ENCODE results near the gene COA1.
"Not testable (repeated sequence)": the region's sequence is repeated elsewhere in the genome, so short reads cannot be mapped to it uniquely, and the experiment has no call there.

Gene COA1

DNA sequence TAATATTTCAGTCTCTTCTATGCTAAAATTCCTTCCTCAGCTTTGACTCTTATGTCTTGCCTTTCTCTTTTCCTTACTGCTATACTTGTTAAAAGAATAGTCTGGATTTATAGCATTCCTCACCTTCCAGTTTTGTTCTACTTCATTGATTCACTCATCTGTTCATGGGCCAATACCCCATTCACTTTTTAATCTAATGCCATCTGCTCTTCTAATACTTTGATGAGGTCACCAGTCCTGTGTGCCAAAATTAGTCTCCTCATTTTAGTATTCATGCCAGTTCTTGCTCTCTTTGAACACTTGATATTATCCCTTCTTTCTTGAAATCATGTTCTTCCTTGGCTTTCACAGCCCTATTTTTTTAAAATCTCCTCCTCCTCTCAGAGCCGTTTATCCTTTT, 127.1 kb downstream of the COA1 start:
- in situ Hi-C loops (cut with MboI; ENCODE audit: low sequenced_read_pairs), result no loop called here

DNA sequence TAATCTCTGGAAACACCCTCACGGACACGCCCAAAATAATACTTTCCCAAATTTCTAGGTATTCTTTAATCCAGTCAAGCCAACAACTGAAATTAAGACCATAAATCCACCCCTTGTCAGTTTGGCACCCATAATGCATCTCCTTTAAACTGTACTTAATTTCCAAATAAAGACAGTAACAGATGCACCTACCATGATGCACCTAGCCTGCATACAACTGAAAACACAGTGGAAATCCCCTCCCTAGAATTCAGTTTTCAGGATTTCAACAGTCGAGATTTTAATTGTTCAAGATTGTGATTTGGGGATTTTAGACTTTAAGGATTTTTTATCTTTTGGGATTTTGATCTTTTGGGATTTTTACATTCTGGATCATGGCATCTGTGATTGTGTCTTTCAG, 129.3 kb downstream of the COA1 start:
- in situ Hi-C loops (cut with MboI; ENCODE audit: low sequenced_read_pairs), result no loop called here

DNA sequence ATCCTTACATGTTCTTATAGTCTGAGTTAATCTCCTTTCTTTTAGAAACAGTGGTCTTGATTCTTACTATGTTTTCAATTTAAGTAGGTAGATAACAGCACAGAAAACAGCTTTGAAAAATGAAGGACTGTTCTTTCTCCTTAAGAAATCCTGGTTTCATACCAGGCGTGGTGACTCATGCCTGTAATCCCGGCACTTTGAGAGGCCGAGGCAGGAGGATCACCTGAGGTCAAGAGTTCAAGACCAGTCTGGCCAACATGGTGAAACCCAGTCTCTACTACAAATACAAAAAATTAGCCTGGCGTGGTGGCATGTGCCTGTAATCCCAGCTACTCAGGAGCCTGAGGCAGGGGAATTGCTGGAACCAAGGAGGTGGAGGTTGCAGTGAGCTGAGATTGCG, 132.9 kb downstream of the COA1 start:
- in situ Hi-C loops (cut with MboI; ENCODE audit: low sequenced_read_pairs), result not testable (repeated sequence)

DNA sequence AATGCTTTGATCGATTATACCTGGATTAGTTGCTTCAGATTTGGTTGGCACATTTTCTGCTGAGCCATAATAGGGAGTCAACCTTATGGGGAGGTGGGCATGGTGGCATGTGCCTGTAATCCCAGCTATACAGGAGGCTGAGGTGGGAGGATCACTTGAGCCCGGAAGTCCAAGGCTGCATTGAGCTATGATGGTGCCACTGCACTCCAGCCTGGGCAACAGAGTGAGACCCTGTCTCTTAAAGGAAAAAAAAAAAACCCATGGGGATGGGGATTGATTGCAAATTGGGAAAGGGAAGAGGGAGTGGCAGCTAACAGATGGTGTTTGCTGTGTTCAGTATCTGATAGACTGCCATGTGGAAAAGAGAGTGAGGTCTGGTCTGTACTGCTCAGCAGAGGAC, 135.3 kb downstream of the COA1 start:
- in situ Hi-C loops (cut with MboI; ENCODE audit: low sequenced_read_pairs), result no loop called here

DNA sequence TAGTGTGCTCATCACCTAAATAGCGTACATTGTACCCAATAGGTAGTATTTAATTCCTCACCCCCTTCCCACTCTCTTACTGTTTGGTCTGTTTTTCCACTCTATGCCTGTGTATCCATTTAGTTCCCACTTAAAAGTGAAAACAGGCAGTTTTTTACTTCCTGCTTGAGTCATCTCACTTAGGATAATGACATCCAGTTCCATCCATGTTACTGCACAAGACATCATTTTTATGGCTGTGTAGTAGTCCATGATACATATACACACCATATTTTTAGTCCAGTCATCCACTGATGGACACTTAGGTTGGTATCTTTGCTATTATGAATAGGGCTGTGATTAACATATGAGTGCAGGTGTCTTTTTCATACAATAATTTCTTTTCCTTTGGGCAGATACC, 136.3 kb downstream of the COA1 start:
- in situ Hi-C loops (cut with MboI; ENCODE audit: low sequenced_read_pairs), result no loop called here

DNA sequence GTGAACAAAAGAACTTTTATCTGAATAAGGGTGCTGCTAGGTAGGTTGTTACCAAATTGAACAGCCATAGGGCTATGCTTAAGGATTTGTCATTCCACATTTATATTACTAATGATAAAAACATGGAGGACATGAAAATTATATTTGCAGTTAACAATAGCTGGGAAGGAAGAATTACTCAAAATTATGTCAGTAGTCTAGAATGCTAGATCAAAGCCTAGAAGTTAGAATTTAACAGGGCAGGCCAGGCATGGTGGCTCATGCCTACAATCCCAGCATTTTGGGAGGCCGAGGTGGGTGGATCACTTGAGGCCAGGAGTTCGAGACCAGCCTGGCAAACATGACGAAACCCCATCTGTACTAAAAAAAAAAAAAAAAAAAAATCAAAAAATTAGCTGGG, 137.0 kb downstream of the COA1 start:
- in situ Hi-C loops (cut with MboI; ENCODE audit: low sequenced_read_pairs), result no loop called here

DNA sequence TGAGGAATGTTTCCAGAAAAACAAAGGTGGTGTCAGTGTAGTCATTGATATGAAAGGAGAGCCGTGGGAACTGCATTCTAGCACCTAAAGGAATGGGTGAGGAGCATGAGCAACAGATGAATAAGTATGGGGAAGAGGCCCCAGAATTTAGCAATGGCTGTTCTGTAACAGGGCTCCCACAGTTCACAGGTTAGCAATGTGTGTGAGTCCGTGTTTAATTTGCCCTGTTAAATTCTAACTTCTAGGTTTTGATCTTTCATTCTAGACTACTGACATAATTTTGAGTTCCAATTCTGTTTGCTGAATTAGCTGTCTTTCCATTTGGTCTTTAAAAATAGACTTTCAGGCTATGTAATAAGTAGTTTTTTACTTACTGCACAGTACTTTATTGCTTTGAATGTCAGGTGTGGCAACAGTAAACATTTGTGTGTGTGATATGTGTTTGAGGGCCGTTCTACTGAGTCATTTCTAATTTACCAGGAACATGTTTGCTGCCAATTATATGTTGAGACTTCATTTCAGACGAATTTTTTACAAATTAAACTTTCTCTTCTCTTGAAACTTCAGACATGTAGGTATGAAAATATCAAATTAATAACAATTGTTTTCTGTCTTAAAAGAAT, 137.7 kb downstream of the COA1 start:
- in situ Hi-C loops (cut with MboI; ENCODE audit: low sequenced_read_pairs), result no loop called here

DNA sequence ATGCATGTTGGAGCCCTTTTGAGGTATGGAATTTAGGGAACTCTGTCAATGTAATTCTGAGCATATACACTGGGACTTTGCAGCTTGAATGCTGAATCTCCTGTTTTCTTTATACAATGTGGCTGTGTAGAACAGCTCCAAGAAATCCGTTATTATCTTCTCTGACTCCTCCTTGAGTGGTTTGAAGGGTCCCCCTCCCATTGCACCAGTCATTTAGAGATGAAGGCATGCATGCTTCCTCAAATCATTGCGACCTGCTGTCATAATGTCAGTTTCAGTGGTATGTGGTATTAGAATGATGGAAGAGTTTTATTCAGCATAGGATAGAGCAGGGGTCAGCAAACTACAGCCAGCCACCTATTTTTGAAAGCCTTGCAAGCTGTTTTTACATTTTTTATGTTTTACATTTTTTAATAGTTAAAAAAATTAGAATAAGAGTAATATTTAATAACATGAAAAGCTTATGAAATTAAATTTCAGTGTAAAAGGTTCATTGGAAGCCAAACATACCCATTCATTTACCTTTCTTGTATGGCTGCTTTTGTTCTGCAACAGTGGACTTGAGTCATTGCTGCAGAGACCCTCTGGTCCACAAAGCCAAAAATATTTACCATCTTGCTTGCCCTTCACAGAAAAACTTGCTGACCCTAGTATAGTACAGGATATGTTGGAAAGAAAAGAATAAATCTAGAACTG, 138.3 kb downstream of the COA1 start:
- in situ Hi-C loops (cut with MboI; ENCODE audit: low sequenced_read_pairs), result no loop called here

DNA sequence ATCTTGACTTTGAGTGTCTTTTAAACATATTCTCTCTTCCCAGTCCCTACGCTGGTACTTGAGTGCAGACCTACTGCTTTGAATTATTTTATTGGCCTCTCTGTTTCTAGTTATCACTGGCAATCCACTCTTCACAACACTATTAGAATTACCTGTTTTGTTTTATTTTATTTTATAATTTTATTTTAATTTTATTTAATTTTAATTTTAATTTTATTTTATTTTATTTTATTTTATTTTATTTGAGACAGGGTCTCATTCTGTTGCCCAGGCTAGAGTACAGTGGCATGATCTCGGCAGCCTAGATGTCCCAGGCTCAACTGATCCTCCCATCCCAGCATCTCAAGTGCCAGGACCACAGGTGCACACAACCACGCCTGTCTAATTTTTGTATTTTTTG, 139.6 kb downstream of the COA1 start:
- in situ Hi-C loops (cut with MboI; ENCODE audit: low sequenced_read_pairs), result no loop called here
